ENCODE measurements around the gene MRPS35.
A peak's percentile ranks its signal among the peaks of the same experiment; 100 is the strongest.

The MRPS35 gene

DNA sequence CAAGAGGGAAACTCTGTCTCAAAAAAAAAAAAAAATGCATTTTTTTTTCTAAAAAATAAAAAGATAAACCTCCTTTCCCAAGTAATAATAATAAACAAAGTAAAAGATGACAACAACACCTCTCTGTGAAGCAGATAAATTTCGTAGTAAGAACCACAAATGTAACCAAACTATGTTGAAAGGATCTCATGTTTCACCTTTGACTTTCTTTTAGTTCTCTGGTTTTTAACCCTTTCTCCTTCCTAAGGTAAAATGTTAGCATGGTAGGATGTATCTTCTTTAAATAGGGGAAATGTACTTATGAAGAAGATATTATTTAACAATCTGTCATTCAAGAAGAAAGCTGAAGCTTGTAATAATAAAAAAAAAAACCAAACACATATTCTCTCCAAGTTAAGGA, 67.6 kb downstream of the MRPS35 start:
- no peak for DNase-seq

DNA sequence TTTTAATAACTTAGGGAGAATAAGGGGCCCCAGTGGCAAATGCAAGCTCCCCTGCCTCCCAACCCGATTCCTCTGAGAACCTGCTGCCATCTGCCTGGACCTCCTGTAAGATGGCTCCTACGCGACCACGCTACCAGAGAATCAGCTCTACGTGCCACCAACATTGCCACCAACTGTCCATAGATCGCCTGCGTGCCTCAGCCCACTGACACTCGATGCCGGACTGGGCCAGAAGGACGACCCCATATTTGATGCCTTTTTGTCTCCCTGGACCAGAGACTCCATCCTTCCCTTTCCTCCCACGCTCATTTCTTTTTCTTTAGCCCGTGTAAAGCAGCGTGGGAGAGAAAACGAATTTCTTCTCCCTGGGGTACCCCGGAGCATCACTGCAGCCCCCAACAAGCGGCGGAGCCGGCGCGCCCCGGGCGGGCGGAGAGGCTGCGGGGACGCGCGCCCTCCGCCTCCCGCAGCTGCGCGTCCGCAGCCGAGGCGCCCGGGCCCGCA, 68.8 kb downstream of the MRPS35 start:
- DNase-seq: no peak

DNA sequence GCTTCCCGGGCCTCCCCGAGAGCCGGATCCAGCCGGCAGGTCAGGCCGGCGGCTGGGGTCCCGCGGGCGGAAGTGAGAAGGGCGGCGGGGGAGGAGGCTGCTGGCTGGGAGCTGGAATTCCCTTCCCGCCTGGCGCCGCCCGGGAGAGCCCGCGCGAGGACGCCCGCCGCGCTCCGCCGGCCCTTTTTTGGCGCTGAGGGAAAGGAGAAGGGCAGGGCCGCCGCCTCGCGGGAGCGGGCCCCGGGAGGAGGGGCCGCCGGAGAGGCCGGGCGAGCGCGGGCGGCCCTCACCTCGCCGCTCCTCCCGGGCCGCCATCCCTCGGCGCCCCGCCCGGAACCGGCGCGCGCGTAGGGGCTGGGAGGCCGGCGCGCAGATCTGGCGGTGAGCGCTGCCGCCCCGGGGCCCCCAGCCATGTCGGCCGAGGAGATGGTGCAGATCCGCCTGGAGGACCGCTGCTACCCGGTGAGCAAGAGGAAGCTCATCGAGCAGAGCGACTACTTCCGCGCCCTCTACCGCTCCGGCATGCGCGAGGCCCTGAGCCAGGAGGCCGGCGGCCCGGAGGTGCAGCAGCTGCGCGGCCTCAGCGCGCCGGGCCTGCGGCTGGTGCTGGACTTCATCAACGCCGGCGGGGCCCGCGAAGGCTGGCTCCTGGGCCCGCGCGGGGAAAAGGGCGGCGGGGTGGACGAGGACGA, 69.4 kb downstream of the MRPS35 start, which contains the start of the genes KLHL42 and MANSC4:
KLHL42 (plus strand) TSS at position 314 of the 692 bp plus-strand sequence; CDS start at position 412, 98 bp downstream.
MANSC4 (minus strand) TSS at position 317 of the 692 bp plus-strand sequence. CDS start 8,960 bp downstream, outside the sequence.
- peak; percentile 13 to 71 for DNase-seq

DNA sequence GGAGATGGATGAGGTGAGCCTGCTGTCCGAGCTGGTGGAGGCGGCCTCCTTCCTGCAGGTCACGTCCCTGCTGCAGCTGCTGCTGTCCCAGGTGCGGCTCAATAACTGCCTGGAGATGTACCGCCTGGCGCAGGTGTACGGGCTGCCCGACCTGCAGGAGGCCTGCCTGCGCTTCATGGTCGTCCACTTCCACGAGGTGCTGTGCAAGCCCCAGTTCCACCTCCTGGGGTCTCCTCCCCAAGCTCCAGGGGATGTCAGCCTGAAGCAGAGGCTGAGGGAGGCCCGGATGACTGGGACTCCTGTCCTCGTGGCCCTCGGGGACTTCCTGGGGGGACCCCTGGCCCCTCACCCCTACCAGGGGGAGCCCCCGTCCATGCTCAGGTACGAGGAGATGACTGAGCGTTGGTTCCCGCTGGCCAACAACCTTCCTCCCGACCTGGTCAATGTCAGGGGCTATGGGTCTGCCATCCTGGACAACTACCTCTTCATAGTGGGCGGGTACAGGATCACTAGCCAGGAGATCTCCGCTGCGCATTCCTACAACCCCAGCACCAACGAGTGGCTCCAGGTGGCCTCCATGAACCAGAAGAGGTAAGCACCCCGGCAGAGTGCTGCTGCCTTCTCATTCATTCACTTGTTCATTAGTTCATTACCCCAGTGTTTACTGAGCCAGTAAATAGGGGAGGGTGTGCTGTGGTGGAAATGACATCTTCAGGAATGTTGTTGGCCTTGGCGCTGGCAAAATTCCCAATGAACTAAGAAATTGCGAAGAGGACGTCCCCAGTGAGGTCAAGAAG, 70.2 kb downstream of the MRPS35 start:
- DNase-seq: peak in 1 of 2 experiments; percentile 17

DNA sequence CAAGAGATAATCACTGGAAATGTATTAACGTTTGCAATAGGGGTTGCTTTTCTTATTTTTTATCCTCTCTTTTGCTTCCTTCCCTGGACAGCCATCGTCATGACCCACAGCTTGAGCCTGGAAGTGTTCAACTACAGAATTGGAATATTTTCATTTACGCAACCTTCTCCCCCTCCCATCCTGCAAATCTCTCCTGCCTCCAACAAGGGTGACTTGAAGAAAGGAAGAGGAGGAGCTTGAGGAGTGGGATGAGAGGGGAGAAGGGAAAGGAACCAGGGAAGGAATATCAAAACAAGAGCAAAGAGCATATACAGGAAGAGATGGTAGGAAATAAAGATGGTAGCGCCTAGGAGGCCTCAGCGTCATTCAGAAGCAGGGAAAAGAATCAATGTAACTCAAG, 71.0 kb downstream of the MRPS35 start:
- DNase-seq: no peak

DNA sequence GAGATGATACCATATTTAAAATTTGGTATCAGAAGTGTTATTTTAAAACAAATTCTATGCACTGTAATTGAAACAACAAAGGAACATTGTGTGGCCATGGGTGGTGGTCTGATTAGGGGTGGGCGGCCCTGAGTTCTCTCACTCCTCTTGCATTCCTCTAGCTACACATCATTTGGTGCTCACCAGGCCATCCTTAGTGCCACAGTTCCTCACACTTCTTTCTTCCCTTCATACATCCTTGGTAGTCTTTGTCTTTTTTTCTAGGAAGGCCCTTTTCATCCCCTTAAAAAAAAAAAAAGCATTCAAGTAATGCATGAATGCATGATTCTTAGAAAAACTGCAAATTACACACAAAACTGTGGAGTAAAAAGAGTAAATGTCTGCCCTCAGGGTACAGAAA, 71.8 kb downstream of the MRPS35 start:
- DNase-seq: no peak

DNA sequence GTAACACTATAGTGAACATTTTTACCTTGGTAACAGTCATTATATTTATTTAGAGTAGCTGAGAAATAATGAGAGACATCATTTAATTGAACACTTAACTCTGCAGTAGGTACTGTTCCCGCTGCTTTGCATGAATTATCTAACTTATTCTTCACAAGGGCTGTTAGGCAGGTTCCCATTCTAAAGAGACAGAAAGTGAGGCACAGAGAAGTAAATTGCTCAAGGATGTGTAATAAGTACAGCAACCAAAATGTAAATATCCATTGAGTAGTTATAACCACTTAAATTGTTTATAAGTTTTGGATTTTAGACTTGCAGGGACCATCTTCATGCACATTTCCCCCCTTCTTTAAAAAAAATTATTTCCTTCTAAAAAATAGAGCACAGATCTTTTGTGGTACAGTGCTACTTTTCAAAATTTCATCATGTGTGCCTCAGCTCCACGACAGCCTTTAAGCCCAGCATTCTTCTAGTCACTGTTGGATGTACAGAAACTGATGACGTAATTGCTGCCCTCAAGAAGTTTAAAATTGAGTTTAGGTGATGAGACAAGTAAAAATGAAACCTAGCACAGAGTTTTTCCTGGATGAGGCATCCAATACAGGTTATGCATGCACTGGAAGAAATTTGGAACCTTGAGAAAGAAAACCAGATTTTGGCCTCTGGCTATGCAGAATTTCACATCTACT, 75.4 kb downstream of the MRPS35 start:
- DNase-seq: no peak

DNA sequence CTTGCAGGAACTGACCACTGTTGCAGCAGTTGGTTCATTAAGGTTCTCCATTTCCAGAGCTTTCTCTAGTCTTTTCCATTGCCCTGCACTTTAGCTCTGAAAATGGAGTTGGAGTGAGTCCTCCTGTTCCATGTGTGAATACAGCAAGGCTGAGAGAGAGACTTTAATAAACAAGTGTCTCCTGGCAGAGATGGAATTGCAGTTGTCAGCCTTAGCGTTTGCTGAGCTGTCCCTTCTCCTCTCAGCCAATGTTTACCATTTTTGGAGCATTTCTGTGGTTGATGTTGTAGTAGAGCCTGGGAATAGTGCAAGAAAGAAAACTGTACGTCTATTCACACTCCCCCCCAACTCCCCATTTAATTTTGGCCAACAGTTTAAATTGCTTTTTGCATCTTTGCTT, 76.9 kb downstream of the MRPS35 start:
- no peak for DNase-seq

DNA sequence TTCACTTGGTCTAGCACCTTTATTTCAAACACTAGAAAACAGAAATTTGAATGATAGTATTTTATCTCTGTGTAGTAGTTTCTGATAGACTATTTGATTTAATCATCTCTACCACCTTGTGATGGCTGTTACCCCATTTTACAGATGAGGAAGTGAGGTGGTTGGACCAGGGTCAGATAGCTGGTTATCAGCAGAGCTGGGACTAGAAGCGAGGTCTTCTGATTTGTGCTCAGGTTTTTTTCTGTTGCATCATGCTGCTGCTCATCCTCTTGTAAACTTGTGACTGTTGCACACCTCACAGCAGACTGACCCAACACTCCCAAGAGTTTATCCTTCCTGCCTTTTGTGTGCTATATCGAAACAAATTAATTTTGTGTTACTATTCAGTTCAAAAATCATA, 79.5 kb downstream of the MRPS35 start:
- DNase-seq: no peak

DNA sequence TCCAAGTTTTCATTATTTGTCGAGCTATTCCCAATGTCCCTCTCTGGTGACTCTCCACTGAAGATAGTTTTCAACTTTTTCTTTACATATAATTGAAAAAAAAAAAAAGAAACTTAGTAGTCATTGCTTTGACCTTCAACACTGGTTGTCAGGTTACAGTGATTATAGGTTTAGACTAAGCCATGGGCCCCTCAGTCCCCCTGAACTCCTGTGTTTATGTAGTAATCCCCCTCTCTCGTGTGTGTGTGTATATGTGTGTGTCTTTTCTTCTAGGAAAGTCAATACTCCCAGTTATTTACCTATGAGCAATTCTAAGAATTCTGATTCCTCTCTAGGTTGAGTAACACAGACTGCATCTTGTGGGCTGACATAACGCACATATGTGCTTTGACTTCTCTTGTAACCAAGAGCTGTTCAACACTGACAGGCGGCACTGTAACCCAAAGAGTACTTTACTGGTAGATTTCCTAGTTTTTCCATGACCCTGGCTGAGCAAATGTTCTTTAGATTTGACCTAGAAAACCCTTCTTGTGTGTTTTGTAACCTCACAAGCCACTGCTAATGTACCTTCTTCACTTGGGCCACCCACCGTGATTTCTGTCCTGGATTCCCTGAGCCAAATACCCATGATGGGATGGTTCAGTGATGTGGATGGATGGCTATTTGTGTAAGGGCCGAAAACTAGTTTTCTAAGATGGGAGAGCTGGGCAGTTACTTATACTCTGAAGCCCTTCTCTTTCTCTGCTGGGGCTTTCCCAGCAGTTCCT, 84.4 kb downstream of the MRPS35 start:
- DNase-seq: no peak

DNA sequence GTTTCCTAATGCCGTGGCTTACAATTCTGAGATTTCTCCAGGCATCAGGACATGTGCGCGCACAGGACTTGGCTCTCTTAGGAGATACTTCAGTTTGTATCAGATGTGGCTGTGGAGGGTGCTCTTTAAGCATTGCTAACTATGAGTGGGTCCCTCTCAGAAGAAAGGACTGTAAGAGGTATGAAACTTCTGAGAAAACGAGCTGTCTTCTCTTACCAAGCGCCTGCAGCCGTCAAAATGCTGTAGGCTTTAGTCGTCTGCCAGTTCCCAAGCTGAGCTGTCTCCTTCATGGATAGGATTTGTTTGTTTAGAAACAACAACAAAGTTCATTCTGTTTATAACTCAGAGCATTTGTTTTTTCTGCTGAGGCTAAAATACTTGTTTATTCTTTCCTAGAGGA, 85.5 kb downstream of the MRPS35 start:
- no peak for DNase-seq

DNA sequence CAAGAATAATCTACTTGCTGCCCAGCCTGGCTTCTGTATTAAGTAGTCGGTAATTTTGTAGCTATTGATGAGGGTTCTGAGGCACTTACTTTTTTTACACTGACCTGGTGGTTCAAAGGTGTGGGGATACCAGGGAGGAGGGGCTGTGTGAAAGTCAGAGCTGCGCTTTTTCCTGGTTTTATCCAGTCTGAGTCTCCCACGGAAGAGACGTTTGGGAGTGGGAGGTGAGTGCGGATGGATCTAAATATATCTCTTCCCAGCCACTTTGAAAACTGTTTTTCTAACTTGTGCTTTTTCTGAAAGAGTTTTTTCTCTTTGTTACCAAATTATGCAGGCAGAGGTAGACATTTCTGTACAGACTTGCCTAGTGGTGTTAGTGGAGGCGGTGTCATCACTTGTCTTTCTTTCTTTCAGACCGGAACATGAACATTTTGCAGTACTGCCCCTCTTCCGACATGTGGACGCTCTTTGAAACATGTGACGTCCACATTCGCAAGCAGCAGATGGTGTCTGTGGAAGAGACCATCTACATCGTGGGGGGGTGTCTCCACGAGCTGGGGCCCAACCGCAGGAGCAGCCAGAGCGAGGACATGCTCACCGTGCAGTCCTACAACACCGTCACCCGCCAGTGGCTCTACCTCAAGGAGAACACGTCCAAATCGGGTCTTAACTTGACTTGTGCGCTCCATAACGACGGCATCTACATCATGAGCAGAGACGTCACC, 86.8 kb downstream of the MRPS35 start:
- DNase-seq: no peak

DNA sequence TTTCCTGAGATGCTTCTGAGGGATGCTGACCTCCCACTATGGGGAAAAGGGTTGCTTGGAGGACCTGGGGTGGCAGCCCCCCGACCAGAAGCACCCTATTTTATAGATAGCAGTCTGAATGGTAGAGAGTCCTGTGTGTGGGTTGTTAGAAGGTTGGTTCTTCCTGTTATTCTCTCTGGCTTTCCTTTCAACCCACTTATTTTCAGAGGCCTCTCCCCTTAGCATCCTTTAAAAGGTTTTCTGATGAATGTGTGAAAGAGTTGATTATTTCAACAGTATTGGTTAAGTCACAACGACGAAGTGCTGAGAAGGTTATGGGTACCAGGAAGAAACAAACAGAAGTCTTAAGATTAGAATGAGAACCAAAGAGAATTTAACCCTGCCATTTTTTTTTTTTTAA, 90.2 kb downstream of the MRPS35 start:
- DNase-seq: no peak

DNA sequence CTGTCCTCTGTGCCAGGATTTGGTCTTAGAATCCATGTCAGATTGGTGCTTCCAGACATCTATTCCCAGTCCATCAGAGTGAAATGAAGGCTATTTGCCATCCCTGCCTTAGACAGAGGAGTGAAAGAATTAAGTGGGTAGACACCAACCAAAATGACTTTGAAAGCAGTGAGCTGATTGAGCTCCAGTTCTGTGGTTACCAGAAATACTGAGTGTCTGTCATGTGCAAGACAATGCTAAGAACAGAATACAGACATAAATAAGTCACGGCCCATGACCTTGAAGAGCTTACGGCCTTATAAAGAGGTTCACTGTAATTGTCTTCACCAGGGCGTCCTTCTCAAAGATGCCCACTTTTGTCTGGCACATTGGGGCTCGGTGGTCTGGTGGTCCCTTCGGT, 91.0 kb downstream of the MRPS35 start:
- no peak for DNase-seq

DNA sequence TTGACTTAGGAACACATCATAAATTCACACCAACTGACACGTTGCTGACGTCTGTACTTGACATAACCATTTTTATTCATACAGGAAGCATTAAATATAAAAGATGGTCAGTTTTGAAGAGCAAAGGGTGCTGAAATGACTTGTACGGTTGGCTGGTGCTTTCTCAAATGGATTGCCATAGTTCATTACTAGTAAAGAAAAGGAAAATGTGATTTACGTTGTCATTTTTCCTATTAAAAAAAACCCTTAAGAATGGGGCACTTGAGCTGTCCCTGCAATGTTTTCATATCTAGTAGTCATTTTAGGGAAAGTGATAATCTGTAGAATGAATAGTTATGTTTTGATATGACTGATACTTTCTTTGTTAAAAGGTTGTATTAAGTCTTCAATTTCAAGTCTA, 91.9 kb downstream of the MRPS35 start:
- DNase-seq: no peak

DNA sequence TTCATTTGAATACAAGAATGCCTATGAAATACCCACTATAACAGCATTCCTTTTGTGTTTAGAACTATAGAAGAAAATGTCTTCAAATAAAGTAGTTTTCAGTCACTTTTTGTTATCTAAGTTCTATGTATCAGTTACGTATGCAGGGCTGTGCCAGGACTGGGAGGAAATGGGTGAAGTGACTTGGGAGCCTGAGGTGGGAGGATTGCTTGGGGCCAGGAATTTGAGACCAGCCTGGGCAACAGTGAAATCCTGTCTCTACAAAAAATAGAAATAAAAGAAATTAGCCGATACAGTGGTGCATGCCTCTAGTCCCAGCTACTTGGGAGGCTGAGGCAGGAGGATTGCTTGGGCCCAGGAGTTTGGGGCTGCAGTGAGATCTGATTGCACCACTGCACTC, 92.3 kb downstream of the MRPS35 start:
- DNase-seq: no peak

DNA sequence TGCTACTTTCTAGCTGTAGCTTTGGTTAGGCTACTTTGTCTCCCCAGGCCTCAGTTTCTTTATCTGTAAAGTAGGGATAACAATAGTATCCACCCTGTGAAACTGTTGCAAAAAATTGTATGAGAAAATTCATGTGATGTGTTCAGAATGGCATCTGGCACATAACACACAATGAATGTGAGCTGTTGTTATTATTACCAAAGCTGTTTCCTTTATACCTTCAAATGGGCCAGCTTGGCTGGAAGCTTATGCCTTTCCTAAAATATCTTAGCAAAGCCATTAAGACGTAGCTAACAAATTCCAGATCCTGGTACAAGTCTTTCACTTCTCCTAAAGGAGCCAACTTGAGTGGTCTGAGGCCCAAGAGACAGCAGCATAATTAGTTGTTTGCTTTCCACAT, 94.6 kb downstream of the MRPS35 start:
- no peak for DNase-seq
